Smooth muscle cell (in vitro differentiated cells): Measurements from ENCODE around the gene BBS4. TPM values are rescaled to one million over a fixed set of nuclear protein-coding genes. Genes with fewer than 3 reads are reported as not detected.
"Not testable (repeated sequence)": the region's sequence is repeated elsewhere in the genome, so short reads cannot be mapped to it uniquely, and the experiment has no call there.

Source experiments
- DNase-seq: peaks from one replicate; lab custom pipeline; 2025; ENCODE audit not compliant: unreplicated experiment; lab: John Stamatoyannopoulos, UW
- H2AFZ ChIP-seq: fragments of 200-600 bp; sonication (generic); 2 replicates; pipeline ENCODE4 v1.6.0; 2016; ENCODE audit warnings: antibody characterized with exemption, low read depth, mild to moderate bottlenecking
- H3F3A ChIP-seq: fragments of 200-600 bp; sonication (generic); 2 replicates; pipeline ENCODE4 v1.6.0; 2017; ENCODE audit warnings: antibody characterized with exemption, low read depth
- H3K27ac ChIP-seq: fragments of 200-600 bp; sonication (generic); 2 replicates; pipeline ENCODE4 v1.5.1; 2016; ENCODE audit warnings: low read depth, mild to moderate bottlenecking
- H3K27me3 ChIP-seq: fragments of 200-600 bp; sonication (generic); 2 replicates; pipeline ENCODE4 v1.6.1; 2016; ENCODE audit warnings: low read depth, mild to moderate bottlenecking
- H3K36me3 ChIP-seq: fragments of 200-600 bp; sonication (generic); 2 replicates; pipeline ENCODE4 v1.5.1; 2016; ENCODE audit warnings: low read depth
- H3K4me1 ChIP-seq: fragments of 200-600 bp; sonication (generic); 2 replicates; pipeline ENCODE4 v1.5.1; 2016; ENCODE audit warnings: low read depth
- H3K4me2 ChIP-seq: fragments of 200-600 bp; sonication (generic); 2 replicates; pipeline ENCODE4 v1.6.0; 2016; ENCODE audit warnings: mild to moderate bottlenecking
- H3K4me3 ChIP-seq: fragments of 200-600 bp; sonication (generic); 2 replicates; pipeline ENCODE4 v1.5.1; 2016; ENCODE audit warnings: mild to moderate bottlenecking
- H3K79me2 ChIP-seq: fragments of 200-600 bp; sonication (generic); 2 replicates; pipeline ENCODE4 v1.6.0; 2016; ENCODE audit warnings: low read depth, mild to moderate bottlenecking
- H3K9ac ChIP-seq: fragments of 200-600 bp; sonication (generic); 2 replicates; pipeline ENCODE4 v1.6.0; 2016; ENCODE audit warnings: low read depth
- H3K9me3 ChIP-seq: fragments of 200-600 bp; sonication (generic); replicated peaks from 2 replicates; pipeline ENCODE4 v1.5.1; 2016; ENCODE audit warnings: low read depth
- H4K20me1 ChIP-seq: fragments of 200-600 bp; sonication (generic); 2 replicates; pipeline ENCODE4 v1.6.0; 2016; ENCODE audit warnings: low read depth
- WGBS: methylation state at CpG from one replicate; pipeline ENCODE4 v1.1.7; 2016; ENCODE audit warnings: low lambda C conversion rate; 5-methylcytosine and 5-hydroxymethylcytosine counted together
- polyA plus RNA-seq: library from polyadenylated mRNA; unstranded; fragments of >200 nt; fragmentation: Nextera tagmentation; extraction: Ambion mirVana; gene quantifications from 2 replicates; pipeline ENCODE4 v1.2.1, GENCODE V29; 2016
- total RNA-seq: library from RNA; depleted of rRNA; stranded (reverse); fragments of >200 nt; gene quantifications from 2 replicates; pipeline ENCODE4 v1.2.3, GENCODE V29; 2014
- TF ChIP-seq, protein P1 (sequence below): fragments of 200-600 bp; sonication (generic); IDR thresholded peaks from 2 replicates; pipeline ENCODE4 v1.5.1; 2017; ENCODE audit warnings: borderline replicate concordance, mild to moderate bottlenecking, antibody characterized with exemption; ENCODE audit not compliant: insufficient read depth, poor library complexity, severe bottlenecking

The BBS4 gene
- total and polyA plus RNA-seq, 2 experiments from 2014 or later, result 23.0 to 88.2 TPM

DNA sequence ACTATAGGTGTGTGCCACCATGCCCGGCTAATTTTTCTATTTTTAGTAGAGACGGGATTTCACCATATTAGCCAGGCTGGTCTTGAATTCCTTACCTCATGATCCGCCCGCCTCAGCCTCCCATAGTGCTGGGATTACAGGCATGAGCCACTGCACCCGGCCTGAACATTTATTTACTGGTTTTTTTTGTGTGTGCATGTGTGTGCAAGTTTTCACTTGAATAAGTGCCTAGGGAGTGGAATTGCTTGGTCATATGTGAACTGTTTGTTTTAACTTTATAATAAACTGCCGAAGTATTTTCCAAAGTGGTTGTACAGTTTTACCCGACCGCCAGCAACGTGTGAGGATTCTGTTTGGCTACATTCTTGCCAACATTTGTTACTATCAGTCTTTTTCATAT is 14.1 kb downstream of the BBS4 start:
- Histone ChIP-seq H2AFZ (no peak overlapping the region), H3K9ac (no peak overlapping the region)

DNA sequence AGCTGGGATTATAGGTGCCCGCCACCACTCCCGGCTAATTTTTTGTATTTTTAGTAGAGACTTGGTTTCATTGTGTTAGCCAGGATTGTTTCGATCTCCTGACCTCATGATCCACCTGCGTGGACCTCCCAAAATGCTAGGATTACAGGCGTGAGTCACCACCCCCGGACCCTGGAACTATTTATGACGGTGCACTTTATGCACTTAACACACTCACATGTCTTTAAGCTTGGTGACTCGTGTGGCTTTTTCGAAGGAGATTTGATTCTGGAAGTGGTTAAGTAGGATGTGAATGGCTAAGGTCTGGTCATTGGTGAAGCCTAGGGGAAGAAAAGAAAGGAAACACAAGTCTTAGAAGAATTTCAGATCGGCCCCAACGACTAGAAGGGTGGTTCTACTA is 20.3 kb downstream of the BBS4 start:
- TF ChIP-seq, protein P1, sequence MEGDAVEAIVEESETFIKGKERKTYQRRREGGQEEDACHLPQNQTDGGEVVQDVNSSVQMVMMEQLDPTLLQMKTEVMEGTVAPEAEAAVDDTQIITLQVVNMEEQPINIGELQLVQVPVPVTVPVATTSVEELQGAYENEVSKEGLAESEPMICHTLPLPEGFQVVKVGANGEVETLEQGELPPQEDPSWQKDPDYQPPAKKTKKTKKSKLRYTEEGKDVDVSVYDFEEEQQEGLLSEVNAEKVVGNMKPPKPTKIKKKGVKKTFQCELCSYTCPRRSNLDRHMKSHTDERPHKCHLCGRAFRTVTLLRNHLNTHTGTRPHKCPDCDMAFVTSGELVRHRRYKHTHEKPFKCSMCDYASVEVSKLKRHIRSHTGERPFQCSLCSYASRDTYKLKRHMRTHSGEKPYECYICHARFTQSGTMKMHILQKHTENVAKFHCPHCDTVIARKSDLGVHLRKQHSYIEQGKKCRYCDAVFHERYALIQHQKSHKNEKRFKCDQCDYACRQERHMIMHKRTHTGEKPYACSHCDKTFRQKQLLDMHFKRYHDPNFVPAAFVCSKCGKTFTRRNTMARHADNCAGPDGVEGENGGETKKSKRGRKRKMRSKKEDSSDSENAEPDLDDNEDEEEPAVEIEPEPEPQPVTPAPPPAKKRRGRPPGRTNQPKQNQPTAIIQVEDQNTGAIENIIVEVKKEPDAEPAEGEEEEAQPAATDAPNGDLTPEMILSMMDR, result no peak
- Histone ChIP-seq H3K79me2 (no peaks in the 10 kb centered on the region), H2AFZ (no peak overlapping the region), H4K20me1 (peaks cover 31% of the 10 kb centered on the region), H3F3A (no peaks in the 10 kb centered on the region), H3K27me3 (no peaks in the 10 kb centered on the region), H3K4me1 (no peaks in the 10 kb centered on the region), H3K9ac (no peak overlapping the region), H3K9me3 (no peaks in the 10 kb centered on the region), H3K4me3 (no peak overlapping the region), H3K27ac (no peak overlapping the region), H3K4me2 (no peak overlapping the region), H3K36me3 (no peaks in the 10 kb centered on the region)
- no peak for DNase-seq
- 67% methylated on average over 11 of the region's 11 CpGs for WGBS

More for the DNA sequence above, 14.1 kb downstream of the BBS4 start:
- no peak for DNase-seq
- Histone ChIP-seq H3K79me2 (no peaks in the 10 kb centered on the region), H4K20me1 (peaks cover 56% of the 10 kb centered on the region), H3K4me2 (no peak overlapping the region), H3K4me3 (no peak overlapping the region), H3K4me1 (no peaks in the 10 kb centered on the region), H3K27me3 (no peaks in the 10 kb centered on the region), H3F3A (no peaks in the 10 kb centered on the region), H3K9me3 (no peaks in the 10 kb centered on the region), H3K27ac (no peak overlapping the region), H3K36me3 (no peaks in the 10 kb centered on the region)
- TF ChIP-seq, protein P1, result no peak
- WGBS, result 97% methylated on average over 9 of the region's 9 CpGs

DNA sequence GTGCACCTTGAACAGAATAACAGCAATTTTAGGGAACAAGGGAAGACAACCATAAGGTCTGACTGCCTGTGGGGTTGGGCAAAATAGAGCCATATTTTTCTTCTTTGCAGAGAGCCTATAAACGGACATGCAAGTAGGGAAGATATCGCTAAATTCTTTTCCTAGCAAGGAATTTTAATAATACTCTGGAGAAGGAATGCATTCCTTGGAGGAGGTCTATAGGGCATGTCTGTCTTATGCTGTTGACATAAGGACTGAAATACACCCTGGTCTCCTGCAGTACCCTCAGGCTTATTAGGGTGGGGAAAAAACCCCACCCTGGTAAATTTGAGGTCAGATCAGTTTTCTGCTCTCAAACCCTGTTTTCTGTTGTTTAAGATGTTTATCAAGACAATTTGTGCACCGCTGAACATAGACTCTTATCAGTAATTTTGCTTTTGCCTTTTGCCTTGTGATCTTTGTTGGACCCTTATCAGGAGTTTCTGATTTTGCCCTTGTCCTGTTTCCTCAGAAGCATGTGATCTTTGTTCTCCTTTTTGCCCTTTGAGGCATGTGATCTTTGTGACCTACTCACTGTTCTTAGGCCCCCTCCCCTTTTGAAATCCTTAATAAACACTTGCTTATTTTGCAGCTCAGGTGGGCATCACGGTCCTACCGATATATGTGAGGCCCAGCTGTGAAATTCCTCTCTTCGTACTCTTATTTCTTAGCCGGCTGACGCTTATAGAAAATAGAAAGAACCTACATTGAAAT is 22.7 kb downstream of the BBS4 start:
- not testable (repeated sequence) for H3F3A ChIP-seq, DNase-seq, H3K36me3 ChIP-seq, H3K9ac ChIP-seq, H3K4me3 ChIP-seq, H3K9me3 ChIP-seq, H2AFZ ChIP-seq, H3K27ac ChIP-seq, H3K4me2 ChIP-seq, H3K27me3 ChIP-seq, H3K79me2 ChIP-seq, H3K4me1 ChIP-seq
- peaks cover 26% of the 10 kb centered on the region for H4K20me1 ChIP-seq
- 93% methylated on average over 8 of the region's 8 CpGs for WGBS

DNA sequence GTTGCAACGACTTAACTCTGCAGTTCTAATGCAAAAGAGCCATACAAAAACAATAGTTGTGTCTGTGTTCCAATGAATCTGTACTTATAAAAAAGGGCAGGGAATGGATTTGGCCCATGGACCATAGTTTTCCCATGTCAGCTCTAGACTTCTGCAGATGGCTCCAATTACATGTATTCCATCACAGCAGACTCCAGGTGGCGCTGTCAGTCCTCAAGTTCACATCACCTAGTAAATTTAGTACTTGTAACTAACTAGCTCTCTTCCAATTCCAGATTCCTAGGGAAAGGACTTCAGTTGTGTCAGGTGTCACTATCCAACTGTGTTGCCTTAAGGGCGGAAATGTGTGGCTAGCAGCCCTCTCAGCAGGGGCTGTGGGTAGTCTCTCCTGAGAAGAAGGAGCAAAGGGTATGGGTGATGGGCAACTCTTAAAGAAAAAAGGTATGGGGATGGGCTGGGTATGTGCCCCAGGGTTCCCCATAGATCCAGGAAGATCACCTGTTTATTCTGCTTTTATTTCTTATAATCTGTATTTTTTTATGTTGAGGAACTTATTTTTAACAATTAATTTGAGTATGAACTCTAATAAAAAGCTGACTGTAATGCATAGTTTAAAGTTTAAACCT is 36.2 kb downstream of the BBS4 start:
- Histone ChIP-seq H3F3A (no peaks in the 10 kb centered on the region), H3K9ac (no peak overlapping the region), H3K4me3 (no peak overlapping the region), H3K4me2 (no peak overlapping the region), H3K79me2 (no peaks in the 10 kb centered on the region), H3K4me1 (no peaks in the 10 kb centered on the region), H3K27me3 (no peaks in the 10 kb centered on the region), H3K9me3 (no peaks in the 10 kb centered on the region), H4K20me1 (no peaks in the 10 kb centered on the region), H2AFZ (no peak overlapping the region), H3K27ac (no peak overlapping the region), H3K36me3 (peaks cover 5% of the 10 kb centered on the region)
- DNase-seq, result peak; percentile 1
- WGBS, result 14% methylated on average over 3 of the region's 3 CpGs
- TF ChIP-seq, protein P1, result peak; percentile 79
